ENCODE results near the gene HCN2. TPM values are rescaled to one million over a fixed set of nuclear protein-coding genes. Genes with fewer than 3 reads are reported as not detected.

The HCN2 gene
- total and polyA plus RNA-seq, 9 of the 15 experiments (the other 6 are each of a cell fraction or from before 2014, with no cell fraction given) = 0.29 to 4.2 (median 0.82) TPM; not detected in 2

GRCh38 chr19:604355-604754, 14.7 kb downstream of the HCN2 start:
- peaks cover 0 to 51% of the 10 kb centered on the region in 2 experiments; a peak in 2 of 5 replicates for H3K4me1 ChIP-seq (replicated peaks in 1 of 2; ENCODE audit: control insufficient read depth in 2 of 2, insufficient read depth in 2 of 2, low read length in 2 of 2)
- CTCF ChIA-PET (ENCODE audit: low intra/inter-chr PET ratio) = interaction anchor here (0.6 kb wide), 1 partner anchor 312 kb away, joined by 3 read pairs; the partner anchor contains the start of gene KISS1R
- no peaks in the 10 kb centered on the region for H3K9me1 ChIP-seq (ENCODE audit: control insufficient read depth, insufficient read depth, low read length)
- 2% methylated on average over 4 of the region's 11 CpGs for WGBS (ENCODE audit: insufficient coverage, low coverage, missing lambda C conversion rate)
- H3K4me3 ChIP-seq = no peak overlapping the region
- no peak overlapping the region for H3K9ac ChIP-seq (ENCODE audit: insufficient read depth in 1 of 2, low read depth in 2 of 2, low read length in 2 of 2)
- in situ Hi-C loops (cut with MboI) (no loop called here), intact Hi-C loops (cut with micrococcal nuclease) (loop anchor here (2.0 kb wide), 2 partner anchors 30 to 54 kb away; no protein-coding TSS in a partner anchor)
- FAIRE-seq (peak; percentile 75), ATAC-seq (peak; percentile 96), DNase-seq (ENCODE audit: extremely low read depth in 1 of 4, low spot score in 3 of 4) (peak; percentile 76 to 86 (median 82))
- no peaks in the 10 kb centered on the region for H3K36me3 ChIP-seq (ENCODE audit: control insufficient read depth, insufficient read depth, low read length)
- peaks cover 2% of the 10 kb centered on the region; the same call in 1 of the 2 replicates for H3K9me3 ChIP-seq (replicated peaks; ENCODE audit: control insufficient read depth, insufficient read depth, low read depth, low read length)
- H4K20me1 ChIP-seq (replicated peaks; ENCODE audit: control insufficient read depth, insufficient read depth, low read length) = no peaks in the 10 kb centered on the region
- no peaks in the 10 kb centered on the region for H3K27me3 ChIP-seq (ENCODE audit: control insufficient read depth in 2 of 2, insufficient read depth in 2 of 2, low read length in 2 of 2)
- H3K79me2 ChIP-seq (ENCODE audit: control insufficient read depth, insufficient read depth, low read length) = no peaks in the 10 kb centered on the region
- H3K27ac ChIP-seq (ENCODE audit: extremely low read depth, low read depth, low read length) = no peak overlapping the region
- H2AFZ ChIP-seq (ENCODE audit: low read depth, low read length) = no peak overlapping the region
- POLR2A ChIA-PET = interaction anchor here (0.5 to 1.0 kb wide), 3 partner anchors 11 to 119 kb away, joined by 3 to 8 read pairs (median 3); no protein-coding TSS in a partner anchor
- H3K4me2 ChIP-seq (ENCODE audit: insufficient read depth, low read length) = no peak overlapping the region
- TF ChIP-seq SOX6 (IDR thresholded peaks at IDR 0.05) (no peak), UBTF (IDR thresholded peaks at IDR 0.05; ENCODE audit: borderline replicate concordance in 1 of 2, low read depth in 2 of 2, low read length in 2 of 2) (no peak), MAFG (tag; conservative IDR thresholded peaks at IDR 0.05) (no peak), RFX7 (CRISPR knock-in tag; IDR thresholded peaks at IDR 0.05) (no peak), HNRNPK (IDR thresholded peaks at IDR 0.05; ENCODE audit: low read depth, low read length, poor library complexity, severe bottlenecking) (no peak), POLR3G (IDR thresholded peaks at IDR 0.05; ENCODE audit: extremely low read depth, insufficient read length, insufficient replicate concordance) (no peak), YBX1 (IDR thresholded peaks at IDR 0.05) (no peak), ZNF263 (CRISPR knock-in tag; IDR thresholded peaks at IDR 0.05; ENCODE audit: borderline replicate concordance) (no peak), ZNF696 (CRISPR knock-in tag; conservative IDR thresholded peaks at IDR 0.05) (no peak), USF1 (CRISPR knock-in tag; IDR thresholded peaks at IDR 0.05) (no peak), HNRNPH1 (optimal IDR thresholded peaks at IDR 0.05; ENCODE audit: low read depth, low read length) (no peak)
- no TSS peak for BruUV-seq (replicated peaks)
